ENCODE measurements around the gene LRRC53.

The LRRC53 gene

DNA sequence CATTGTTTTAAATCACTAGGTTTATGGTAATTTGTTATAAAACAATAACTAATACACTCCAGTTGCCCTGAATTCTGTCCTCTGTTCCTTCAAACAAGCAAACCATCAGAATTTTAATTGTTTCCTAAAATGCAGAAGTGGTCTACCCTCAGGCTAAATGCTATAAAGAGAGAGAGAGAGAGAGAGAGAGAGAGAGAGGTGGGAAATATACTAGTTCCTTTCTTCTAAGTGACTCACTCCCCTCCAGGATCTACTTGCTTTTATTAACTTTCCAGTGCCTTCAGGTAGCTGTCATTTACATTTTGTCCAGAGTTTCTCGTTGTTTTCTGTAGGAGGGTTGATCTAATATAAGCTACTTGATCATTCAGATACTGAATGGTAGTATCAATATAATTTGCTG is 26.4 kb downstream of the LRRC53 start:
- no peak for DNase-seq

DNA sequence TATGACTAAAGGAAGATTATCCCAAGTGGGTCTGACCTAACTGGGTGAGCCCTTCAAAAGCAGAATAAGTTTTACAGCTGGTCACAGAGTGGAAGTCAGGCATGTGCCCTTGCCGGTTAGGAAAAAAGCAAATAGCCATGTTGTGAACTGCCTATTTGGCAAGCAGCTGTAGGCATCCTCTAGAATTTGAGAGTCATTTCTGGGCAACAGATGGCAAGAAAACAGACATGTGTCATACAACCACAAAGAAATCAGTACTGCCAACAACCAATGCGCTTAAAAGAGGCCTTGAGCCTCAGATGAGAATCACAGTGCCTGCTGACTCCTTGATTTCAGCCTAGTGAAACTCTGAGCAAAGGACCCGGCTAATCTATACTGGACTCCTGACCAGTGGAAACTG is 26.8 kb downstream of the LRRC53 start:
- DNase-seq: peak; percentile 96

DNA sequence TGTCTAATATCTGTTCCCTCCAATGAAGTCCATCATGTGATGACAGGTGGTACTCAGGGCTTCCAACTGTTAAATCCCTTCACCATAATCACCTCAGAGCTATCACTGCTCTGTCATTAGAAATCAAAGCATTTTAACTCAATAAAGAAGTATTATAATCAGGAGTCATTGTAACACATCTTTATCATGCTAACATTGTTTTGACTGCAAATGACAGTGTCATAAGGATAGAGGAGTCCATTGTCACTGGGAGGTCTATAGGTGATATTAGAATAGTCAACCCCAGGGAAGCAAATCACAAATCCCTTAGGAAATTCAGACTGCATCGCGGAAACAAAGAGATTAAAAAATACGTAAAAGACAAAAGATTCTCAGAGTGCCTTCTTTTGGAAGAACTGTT is 30.8 kb downstream of the LRRC53 start:
- DNase-seq: no peak

GRCh38 chr1:74480068-74480467 is 32.3 kb downstream of the LRRC53 start:
- DNase-seq: no peak

DNA sequence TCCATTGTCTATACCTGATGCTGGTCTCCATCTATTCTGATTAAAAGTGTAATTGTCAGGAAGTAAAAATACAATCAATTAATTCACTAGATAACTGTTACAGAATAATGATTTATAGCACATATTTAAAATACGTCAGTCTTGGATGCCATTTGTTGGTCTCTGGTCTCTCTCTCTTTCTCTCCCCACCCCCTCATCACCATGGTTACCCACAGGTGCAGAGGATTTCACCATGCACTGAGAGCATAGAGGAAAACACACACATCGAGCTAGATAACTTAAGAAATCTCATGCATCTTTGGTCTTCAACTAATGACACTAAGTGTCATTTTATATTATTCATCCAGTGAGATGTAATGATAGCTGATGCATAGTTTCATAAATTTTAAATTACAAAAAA is 33.4 kb downstream of the LRRC53 start:
- no peak for DNase-seq

DNA sequence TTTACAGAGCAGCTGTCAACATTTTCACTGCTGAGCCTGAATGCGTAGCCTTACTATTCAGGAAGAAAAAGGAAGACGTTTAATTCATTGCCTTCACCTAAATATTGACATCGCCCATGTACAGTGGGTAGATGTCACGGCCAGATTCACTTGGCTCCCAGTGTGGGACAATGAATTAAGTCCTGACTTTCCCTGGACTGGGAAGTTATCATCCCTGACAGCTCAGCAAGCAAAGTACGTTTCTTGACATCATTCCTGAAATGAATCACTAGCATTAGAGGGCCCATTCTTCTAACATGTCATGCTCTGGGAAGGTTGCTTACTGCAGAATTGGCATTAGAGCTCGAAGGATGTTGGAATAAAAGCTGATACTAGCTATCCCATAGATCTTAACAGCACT is 37.8 kb downstream of the LRRC53 start:
- DNase-seq: no peak

DNA sequence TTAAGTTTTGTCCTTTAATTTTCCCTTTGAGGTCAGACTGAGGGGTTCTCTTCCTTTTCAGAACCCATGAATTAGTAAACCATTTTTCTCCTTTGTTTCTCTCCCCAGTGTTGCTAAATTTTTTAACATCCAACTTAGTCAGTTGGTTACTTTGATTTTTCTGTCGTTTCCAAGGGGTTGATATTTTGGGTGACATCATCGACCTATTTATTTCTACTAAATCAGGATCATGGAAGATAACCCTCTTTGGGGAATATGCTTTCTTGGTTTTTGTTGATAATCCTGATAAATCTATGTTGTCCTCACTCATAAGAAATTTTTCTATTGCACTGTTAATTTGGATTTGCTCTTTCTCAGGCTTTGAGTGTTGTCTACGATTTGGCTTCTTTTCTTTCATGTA is 40.9 kb downstream of the LRRC53 start:
- DNase-seq: no peak

GRCh38 chr1:74470936-74471335 is 41.5 kb downstream of the LRRC53 start:
- DNase-seq: no peak

DNA sequence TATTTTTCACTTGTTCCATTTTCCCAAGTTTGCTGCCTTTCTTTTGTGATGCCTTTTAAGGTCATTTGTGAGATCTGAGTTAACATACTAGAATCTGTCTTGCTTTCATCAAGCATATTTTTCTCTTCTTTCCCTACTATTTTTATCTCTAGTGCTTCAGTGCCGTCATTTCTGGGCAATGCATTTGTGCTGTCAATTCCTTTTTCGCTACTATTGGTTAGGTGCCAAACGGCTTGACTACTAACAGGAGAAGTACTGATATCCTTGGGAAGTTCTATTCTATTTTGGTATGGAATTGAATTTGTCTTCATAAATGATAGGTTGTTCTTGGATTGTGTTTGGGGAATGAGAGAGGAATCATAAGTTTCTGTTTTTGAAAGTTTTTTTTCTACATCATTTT is 42.2 kb downstream of the LRRC53 start:
- DNase-seq: no peak

- peak; percentile 73 for DNase-seq
Observed at GRCh38 chr1:74468982-74469603, 43.3 kb downstream of the LRRC53 start.

- DNase-seq: no peak
Observed at GRCh38 chr1:74467786-74468377, 44.5 kb downstream of the LRRC53 start.

DNA sequence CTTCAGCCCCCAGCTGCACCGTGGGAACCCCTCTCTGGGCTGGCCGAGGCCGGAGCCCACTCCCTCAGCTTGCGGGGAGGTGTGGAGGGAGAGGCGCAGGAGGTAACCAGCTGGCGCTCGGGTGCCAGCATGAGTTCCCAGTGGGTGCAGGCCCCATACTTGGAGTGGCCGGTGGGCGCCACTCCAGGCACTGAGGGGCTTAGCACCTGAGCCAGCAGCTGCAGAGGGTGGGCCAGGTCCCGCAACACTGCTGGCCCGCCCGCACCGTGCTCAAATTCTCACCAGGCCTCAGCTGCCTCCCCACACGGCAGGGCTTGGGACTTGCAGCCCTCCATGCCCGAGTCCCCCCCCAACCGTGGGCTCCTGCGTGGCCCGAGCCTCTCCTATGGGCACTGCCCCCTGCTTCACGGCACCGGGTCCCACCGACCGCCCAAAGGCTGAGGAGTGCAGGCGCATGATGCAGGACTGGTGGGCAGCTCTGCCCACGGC is 47.2 kb downstream of the LRRC53 start:
- DNase-seq: no peak

DNA sequence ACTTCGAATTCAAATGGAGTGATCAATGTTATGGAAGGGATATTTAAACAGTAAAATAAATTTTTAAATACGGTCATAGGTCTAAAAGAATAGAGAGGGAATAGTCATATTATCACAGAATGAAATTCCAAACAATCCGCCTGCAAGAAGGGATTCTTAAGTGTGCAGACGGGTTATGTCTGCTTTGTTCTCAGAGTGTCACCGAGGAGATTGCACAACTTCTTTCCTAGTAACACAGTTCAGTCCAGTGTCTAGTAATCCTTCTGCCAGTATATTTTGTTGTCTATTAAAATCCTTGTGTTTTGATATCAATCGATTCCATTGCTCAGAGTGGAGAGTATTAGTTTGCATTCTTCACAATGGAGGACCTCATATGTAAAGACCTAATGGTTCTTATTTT is 48.4 kb downstream of the LRRC53 start:
- no peak for DNase-seq

DNA sequence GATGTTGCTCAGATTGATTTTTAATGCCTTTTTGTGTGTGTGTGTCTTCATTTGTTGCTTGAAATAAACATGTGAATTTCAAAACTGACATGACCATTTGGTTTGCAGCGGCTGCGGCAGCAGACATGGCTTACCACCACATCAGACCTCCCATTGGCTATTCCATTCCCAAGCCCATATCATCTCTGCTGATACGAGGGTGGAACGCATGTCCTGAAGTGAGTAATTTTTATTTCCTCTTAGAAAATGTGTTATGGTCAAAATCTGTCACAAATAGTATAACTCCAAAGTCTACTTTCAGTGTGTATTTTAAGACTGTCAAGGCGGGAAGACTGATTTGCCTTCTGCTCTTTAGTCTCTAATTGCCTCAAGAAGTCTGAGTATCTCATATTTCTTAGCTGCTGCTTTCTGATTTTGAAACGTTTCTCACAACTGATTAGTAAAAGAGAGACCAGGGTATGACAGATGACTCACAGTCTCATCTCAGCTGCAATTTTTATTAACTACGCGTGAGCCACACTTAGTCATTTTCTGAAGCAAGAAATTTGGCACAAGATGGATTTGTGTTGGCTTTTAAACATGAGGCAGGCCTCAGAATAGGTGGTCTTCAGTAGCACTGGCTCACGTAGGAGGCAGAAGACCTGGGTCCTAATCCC is 49.0 kb downstream of the LRRC53 start:
- DNase-seq: no peak

DNA sequence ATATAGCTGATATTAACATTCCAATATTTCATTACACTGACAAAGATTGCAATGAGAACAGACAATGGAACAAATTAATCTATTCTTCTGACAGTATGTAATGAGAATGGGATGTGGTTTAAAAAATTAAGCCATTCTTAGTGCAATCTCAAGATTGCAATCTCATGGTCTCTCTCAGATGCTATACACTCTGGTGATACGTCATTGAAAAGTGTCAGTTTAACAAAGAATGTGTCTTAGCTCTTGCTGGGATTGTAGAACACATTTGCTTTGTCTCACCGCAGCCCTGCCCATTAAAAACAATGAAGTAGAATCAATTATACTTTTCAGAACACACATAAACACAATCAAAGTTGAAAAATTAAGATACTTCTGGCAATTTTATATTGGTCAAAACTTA is 55.2 kb downstream of the LRRC53 start:
- DNase-seq: no peak

DNA sequence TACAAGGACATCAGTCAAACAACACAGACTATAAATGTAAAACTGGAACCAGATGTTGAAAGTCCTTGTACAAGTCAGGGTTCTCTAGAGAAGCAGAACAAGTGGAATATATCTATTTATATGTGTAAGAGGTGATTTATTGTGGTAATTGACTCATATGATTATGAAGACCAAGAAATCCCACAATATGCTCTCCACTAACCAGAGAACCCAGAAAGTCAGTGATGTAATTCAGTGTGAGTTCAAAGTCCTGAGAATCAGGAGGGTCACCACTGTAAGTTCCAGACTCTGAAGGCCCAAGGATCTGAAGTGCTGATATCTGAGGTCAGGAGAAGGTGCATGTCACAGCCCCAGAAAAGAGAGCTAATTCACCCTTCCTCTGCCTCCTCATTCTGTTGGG is 57.0 kb downstream of the LRRC53 start:
- DNase-seq: no peak

GRCh38 chr1:74453277-74453676 is 59.1 kb downstream of the LRRC53 start:
- DNase-seq: no peak

- no peak for DNase-seq
Observed at GRCh38 chr1:74452035-74452434, 60.4 kb downstream of the LRRC53 start.

DNA sequence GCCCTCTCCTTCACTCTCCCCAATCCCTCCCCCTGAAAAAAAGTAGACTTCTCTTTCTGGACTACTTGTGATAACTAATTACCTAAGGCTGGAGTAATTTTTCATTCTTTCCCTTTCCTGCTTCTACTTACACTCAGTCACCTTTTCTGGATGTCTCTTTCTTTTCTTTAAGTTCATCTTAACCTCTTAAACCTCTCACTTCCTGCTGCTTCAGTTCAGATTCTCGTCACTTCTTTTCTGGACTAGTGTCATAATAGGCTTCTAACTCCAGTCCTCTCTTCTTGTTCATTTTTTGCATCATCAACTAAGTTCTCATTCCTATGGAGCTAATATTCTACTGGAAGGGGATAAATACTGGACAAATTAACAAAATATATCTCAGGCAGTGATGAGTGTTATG is 75.4 kb downstream of the LRRC53 start:
- no peak for DNase-seq

- no peak for DNase-seq
Observed at GRCh38 chr1:74436078-74436477, 76.3 kb downstream of the LRRC53 start.

- no peak for DNase-seq
Observed at GRCh38 chr1:74434321-74434720, 78.1 kb downstream of the LRRC53 start.

DNA sequence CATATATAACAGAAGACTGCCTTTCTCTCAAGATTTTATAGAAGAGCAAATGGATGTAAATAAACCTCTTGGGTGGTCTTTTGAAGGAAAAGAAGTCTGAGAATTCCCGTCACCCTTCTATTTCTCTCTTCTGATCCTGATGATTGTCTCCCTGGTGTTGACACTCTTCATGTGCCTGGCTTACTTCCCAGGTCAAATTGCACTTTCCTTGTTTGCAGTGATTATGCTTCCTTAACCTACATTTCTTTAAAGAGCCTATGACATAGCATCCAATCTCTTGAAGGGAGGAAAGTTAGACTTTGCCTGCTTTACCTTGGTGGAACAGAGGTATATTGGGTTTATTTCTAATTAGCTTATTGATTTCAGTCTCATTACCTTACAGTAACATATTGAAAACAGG is 80.1 kb downstream of the LRRC53 start:
- DNase-seq: no peak

DNA sequence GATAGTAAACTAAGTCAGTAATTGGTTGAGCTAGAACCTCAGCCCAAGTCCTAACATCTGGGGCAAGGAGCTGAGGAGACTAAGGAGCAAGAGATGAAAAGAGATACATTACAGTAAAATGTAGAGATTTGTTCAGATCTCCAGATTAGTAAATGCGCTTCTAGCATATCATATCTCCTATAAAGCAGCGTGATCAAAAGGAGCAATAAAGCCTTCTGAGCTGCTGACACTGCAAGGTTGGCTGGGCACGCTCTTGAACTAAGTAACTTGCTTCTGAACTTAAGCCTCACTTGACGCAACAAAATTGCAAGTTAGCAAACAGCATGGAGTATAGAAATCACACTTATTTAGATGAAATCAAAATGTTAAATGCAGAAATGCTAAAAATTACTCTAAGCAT is 80.9 kb downstream of the LRRC53 start:
- no peak for DNase-seq

GRCh38 chr1:74430342-74430934 is 82.0 kb downstream of the LRRC53 start:
- no peak for DNase-seq

Measured in NCI-H1694 treated with DMSO at 0.1 percent for 48 hours (cell line).